Inflammatory macrophage treated with lipopolysaccharide for 4 hours (primary cell): ENCODE data around the gene SLC49A3.
A peak's percentile ranks its signal among the peaks of the same experiment; 100 is the strongest.
"Not testable (repeated sequence)": the region's sequence is repeated elsewhere in the genome, so short reads cannot be mapped to it uniquely, and the experiment has no call there.

Experiments
- DNase-seq: peaks from one replicate; pipeline ENCODE4 v3.0.0-alpha.2; 2020

The SLC49A3 gene

DNA sequence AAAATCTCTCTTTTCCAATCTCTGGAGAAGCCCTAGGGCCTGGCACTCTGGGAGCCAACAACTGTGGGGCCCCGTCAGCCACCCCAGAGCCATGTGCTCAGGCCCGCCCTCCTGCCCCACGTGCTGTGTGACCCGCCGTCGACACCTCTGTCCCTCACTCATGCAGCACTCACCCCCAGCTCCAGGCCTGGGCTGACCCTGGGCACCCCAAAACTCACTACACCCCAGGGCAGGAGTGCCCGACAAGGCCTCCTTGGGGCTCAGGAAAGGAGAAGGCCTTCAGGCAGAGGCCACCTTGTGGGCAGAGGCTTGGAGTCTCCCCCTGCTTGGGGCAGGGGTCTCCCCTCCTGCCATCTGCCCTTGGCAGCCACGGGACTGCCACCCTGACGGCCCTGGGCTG lies 8.9 kb downstream of the SLC49A3 start:
- no peak for DNase-seq

- no peak for DNase-seq
Observed at GRCh38 chr4:679629-680028, 9.3 kb downstream of the SLC49A3 start.

DNA sequence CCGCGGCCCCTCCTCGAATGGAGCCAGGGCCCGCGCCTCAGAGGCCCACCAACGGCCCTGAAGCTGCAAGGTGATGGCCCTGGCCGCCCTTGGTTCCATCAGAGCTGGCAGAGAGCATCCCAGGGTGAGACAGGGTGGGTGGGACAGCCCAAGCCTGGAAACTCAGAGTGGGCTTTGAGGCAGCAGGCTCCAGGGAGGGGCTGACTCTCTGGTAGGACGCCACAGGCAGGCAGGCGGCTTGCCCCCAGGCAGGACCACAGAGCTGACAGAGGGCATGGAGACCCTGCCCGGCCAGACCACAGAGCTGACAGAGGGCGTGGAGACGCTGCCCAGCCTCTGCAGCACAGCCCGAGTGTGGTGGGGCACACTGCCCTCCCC lies 9.9 kb downstream of the SLC49A3 start:
- DNase-seq: no peak

DNA sequence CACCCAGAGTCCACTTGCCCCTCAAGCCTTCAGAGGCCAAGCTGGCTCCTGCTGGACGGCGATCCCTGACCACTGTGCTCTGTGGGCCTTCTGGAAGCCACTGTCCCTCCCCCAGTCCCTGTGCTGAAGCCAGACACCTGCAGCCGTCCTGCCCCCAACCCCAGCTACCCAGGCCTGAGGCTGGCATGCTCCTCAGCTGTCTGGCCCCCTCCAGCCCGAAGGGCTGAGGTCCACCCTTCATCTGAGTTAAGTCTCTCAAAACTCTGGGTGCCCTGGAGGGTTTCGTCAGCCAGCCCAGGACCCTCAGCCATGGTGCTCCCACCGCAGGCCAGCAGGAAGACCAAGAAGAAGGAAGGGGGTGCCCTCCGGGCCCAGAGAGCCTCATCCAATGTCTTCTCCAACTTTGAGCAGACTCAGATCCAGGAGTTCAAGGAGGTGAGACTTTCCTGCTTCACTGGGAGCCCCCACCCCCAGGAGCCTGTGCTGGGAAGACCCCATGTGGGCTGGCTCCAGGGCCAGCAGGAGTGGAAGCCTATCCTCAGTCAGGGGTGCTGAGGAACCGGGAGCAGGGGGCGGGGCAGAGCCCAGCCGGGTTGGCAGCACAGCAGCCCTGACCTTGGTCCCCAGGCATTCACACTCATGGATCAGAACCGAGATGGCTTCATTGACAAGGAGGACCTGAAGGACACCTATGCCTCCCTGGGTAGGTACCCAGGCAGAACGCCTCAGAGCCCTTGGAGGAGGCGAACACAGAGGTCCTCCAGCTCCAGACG lies 10.4 kb downstream of the SLC49A3 start:
- DNase-seq: no peak

- DNase-seq: no peak
Observed at GRCh38 chr4:677431-678293, 11.3 kb downstream of the SLC49A3 start.

DNA sequence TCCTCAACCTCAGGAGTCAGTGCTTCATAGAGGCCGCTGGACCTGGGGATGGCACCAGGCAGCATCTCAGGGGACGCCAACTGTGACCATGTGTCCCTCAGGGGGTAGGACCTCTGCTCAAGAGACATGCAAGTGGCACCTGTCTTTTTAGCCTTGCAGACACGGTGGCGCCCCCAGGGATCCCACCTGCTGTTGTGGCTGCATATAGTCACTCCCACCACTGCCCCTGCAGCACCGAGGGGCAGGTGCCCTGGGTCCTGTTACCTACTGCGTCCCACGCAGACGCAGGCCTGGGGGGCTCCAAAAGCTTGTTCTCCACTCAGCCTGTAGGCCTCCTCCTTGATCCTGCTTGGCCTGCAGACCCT lies 12.1 kb downstream of the SLC49A3 start:
- DNase-seq: no peak

- DNase-seq: no peak
Observed at GRCh38 chr4:675980-676870, 12.7 kb downstream of the SLC49A3 start.

GRCh38 chr4:675036-675882 lies 13.7 kb downstream of the SLC49A3 start:
- DNase-seq: no peak

DNA sequence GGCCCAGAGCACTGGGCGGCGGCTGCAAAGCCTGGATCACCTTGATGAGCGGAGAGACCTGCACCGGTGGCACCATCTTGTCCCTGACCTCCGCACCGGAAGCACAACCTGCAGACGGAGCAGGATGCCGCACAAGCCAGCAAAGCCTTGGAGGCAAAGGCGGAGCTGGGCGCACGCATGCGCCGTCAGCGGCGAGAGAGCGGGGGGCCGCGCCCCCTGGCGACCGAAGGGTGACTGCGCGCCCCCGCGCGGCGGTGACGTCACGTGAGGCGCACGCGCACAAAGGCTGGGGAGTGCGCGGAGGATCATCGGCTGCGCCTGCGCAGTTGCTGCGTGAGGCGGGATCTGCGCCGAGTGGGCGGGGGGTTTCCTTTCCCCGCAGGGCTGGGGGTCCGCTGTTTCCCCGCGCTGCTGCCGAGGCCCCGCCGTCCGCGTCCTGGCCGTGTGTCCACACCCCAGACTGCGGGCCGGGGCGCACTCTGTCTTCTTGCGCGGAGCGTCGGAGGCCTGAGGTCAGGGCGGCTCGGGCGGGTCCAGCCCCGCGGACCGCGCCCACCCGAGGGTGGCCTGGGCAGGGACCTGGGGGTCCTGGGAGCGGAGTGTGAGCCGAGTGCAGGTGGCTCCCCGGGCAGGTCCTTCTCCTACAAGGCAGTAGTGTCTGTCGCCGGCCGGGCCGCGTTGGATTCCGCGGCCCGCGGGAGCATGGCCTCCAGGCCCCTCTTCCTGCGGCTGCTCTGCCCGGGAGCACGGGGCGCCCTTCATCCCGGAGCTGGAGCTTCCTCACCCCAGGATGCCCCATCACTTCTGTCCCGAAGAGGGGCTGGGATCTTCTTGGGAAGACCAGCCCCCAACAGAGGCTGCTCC lies 14.5 kb downstream of the SLC49A3 start, which contains the start of the genes ATP5ME and MYL5:
ATP5ME (minus strand) TSS at position 105 of the 864 bp plus-strand sequence; CDS start at position 76, 29 bp downstream.
MYL5 (plus strand) TSS at position 371 of the 864 bp plus-strand sequence. CDS start 3,485 bp downstream, outside the sequence.
- DNase-seq: peak; percentile 95

DNA sequence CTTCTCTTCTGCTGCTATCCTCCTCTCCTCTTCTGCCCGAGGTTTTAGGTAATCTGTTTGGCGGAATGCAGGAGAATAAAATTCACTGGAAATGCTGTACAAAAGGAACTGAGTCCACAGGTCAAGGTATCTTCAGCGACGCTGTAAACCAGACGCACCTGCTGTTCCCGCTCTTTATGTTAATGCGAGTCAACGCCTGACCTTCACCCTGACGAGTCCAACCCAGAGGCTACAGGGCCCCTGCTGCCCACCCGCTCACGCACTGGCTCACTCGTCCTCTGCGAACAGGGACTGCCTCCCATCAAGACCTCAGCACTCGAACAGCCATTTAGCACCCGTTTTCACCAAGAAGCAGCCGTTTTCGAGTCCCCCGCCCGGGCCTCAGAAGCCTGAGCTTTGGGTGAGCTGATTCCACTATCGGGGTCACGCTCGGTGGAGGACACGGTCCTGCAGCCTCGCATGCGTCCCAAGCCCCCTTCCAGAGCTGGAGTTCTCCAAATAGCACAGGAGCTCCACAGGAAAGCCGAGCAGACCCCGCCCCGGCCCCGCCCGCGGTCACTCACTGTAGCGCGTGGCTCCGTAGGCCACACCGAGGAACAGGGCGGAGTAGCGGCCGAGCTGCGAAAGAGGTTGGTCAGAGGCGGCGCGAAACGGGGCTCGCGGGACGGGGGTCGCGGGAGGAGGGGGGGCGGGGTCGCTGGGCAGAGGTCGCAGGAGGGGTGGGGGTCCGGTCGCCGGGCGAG lies 15.4 kb downstream of the SLC49A3 start:
- peak; percentile 43 for DNase-seq

- no peak for DNase-seq
Observed at GRCh38 chr4:671769-672168, 17.2 kb downstream of the SLC49A3 start.

GRCh38 chr4:669806-670559 lies 19.0 kb downstream of the SLC49A3 start:
- DNase-seq: not testable (repeated sequence)

- DNase-seq: not testable (repeated sequence)
Observed at GRCh38 chr4:668219-668618, 20.7 kb downstream of the SLC49A3 start.

- DNase-seq: no peak
Observed at GRCh38 chr4:667545-667925, 21.4 kb downstream of the SLC49A3 start.

DNA sequence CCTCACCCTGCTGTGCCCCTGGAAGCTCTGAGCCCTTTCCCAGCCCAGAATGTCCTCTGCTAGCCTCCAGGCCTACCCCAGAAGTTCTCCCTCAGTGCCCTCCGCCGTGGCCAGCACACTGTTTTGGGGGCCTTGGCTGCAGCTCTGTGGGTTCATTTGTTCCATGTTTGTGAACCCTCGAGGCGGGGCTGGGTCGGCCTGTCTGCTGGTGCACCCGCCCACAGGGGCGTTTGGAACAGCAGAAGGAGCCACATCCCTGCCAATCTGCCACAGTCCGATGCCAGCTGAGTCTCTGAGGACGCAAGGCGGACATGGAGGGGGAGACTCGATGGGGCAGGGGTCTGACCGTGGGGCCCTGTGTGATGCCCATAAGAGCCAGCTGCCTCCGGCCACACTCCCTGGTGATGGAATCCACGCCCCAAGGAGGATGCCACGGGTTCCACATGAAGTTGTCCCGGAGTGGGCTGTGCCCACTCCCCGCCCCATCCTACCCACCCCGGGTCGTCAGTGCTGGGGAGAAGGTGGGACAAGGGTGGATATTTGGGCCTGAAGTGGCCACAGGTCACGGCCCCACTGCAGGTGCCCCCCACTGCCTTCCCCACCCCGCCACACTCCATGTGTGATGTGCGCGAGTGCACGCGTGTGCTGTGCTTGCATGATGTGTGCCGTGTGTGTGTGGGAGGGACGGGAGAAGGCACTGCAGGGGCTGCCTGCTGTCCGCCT lies 22.0 kb downstream of the SLC49A3 start:
- DNase-seq: no peak

- no peak for DNase-seq
Observed at GRCh38 chr4:666436-666810, 22.5 kb downstream of the SLC49A3 start.

GRCh38 chr4:665751-666435 lies 23.1 kb downstream of the SLC49A3 start:
- no peak for DNase-seq

DNA sequence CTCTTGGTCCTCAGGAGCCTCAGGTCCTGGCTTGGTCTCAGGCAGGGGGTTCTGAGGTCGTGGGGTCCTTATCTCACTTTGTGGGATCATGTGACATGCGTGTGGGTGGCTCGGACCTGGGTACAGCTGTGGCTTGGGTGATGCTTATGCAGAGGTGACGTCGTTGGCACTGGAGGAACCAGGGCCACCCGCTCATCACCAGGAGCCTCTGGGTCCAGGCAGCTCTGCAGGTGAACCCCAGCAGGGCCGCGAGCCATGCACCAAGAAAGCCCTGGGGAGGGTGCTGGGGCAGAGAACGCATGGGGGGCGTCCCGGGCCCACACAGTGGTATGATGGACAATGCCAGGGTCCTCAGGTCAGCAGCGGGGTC lies 23.6 kb downstream of the SLC49A3 start:
- no peak for DNase-seq
